OCI-M1 (cell line): ENCODE data around the gene KCNMB2.

ENCODE experiments used
- DNase-seq: peaks from one replicate; lab custom pipeline; 2025; lab: John Stamatoyannopoulos, UW

Gene KCNMB2

DNA sequence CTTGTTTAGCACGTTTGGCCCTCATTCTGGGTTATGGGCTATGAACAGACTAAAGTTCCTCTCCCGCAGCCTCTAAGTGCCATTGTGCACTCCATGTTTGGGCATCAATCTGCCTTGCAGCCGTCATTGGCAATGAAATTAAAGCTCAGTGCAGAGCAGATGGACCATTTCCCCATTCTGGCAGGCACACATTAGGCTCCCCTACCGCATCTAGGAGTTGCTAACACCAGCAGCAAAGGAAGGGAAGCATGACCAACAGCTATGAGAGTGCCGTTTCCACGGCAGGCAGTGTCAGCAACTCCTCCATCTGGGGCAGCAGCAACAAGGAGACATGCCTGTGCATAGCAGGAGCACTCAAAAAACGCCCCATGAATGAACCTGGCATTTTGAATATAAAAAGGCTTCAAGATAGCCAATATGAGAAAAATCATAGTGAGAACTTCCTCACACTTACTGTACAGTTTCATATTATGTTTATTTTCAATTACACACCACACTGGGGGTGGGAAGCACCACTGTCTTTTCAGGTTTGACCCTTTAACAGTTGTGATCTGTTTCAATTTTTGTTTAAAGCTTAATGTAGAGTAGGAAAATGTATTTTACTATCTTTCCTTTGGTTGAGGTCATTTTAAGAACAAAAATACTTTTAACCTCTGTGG is 218.7 kb downstream of the KCNMB2 start:
- DNase-seq, result no peak

DNA sequence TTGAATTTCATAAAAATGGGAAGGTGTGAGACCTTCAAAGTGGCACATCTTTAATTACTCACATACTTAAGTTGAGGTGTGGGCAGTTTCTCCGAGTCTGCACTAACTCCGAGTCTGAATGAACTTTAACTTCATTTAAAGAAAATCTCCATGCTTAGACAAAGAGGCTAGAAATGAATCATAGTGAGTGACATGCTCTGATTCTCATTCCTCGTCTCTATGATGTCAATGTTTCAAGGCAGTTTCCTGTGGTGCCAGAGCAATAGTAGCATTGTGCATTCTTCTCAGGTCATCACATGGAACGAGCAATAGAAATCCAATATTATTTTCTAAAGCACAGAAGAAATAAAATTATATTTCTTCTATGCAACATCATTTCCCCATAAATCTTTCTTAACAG is 224.8 kb downstream of the KCNMB2 start:
- no peak for DNase-seq

DNA sequence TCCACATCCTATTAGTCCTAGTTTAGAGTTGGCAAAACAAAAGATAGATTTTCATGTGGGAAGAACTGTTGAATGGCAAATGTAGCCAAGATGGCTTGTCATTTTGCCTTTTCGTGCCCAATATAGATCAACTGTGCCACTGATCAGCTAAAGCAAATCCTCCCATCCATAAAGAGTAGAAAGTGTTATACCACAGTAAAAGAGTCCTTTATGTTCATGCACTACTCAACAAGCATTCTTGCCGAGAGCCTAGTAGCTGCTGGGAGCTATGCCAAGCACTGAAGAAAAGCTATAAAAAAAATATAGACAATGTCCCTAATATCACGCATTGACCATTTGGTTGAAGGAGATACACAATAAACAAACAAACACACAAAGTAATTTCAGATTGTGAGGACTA is 225.2 kb downstream of the KCNMB2 start:
- DNase-seq, result no peak

DNA sequence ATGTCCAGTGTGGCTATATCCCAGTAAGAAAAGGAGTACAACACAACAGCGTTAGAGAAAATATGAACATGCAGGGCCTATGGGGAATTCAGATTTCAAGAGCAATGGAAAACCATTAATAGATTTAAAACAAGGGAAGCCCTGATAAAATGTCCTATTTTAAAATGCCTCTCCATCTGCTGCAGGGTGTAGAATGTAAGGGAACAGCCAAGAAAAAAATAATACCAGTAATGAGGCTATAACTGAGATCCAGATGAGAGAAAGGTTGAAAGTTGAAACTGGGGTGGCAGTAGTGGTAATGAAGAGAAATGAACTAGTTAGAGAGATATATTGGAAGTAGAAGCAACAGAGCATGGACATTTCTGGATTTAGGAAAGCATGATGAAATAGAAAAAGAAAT is 226.1 kb downstream of the KCNMB2 start:
- DNase-seq, result no peak

DNA sequence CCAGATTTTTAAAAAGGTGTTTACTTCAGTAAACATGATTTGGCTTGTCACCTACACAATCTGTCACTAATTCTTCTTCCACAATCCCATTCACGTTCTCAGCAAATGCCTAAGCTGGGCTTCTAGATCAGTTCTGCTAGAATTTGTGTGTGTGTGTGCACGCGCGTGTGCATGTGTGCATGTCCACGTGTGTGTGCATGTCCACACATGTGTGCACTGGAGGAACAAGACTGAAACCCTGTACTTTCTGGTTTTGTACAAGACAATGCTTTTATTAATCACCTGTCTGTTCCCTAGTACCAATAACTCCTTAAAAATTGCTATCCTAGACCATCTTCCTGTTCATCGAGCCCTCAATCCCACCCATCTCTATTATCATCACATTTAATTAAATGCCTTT is 229.2 kb downstream of the KCNMB2 start:
- DNase-seq, result no peak

DNA sequence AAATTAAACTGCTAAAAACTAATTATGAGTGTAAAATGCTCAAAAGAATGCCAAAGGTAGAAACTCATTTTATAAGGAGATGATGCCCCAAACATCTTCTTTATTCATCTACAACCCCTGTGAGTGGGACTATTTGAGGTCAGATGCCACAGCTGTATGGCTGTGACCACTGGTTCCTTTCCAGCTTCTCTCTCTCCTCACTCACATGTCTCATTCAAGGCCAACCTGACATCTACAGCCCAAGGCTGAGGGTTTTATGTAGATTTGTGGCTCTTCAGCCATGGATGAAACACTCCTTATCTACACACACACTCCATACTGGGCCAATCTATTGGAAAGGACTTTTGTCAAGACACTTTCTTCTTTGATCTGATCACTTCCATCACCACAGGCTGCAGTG is 231.3 kb downstream of the KCNMB2 start:
- DNase-seq, result peak; percentile 67

DNA sequence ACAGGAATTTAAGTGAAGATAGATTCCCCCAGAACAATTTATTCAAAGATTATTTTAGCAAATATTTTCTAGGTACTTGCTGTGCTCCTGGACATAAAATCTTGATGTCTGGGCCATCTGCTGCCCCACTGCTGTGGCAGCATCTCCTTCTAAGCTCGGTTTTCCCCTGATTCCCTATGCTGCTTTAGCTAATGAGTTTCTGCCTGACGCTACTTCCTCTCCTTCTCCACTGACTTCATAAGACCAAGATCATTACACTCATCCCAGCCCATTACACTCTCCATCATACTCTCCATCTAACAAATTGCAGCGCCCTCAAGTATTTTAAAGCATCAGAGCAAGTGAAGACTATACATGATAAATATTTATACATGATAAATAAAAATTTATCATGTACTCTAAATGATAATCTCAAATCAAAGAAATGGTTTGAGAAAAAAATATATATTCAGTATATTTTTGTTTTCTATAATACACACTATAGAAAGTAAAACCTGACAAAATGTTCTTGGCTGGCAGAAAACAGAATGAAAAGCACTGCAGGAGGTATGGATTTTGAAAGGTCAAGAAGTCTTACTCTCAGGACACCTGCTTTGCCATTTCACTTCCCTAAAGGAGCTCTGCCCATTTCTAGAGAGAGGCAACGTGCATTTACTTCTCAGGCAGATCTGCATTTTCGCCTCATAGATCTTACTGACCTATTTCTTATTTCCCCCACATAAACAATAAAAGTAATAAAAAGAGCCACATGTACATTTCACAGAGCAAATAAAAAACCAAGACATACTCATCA is 232.0 kb downstream of the KCNMB2 start:
- no peak for DNase-seq

DNA sequence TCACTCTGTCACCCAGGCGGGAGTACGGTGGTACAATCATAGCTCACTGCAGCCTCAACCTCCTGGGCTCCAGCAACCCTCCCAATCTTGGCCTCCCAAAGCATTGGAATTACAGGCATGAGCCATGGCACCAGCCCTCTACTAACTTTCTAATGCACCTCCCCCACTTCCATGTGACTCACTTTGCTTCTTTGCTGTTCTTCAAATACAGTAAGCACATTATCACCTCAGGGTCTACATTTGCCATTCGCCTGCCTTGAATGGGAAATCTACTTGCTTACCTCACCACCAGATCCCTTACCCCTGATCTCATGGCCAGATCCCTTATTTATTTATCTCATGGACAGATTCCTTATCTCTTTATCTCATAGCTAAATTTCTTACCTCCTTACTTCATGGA is 235.3 kb downstream of the KCNMB2 start:
- DNase-seq, result no peak

DNA sequence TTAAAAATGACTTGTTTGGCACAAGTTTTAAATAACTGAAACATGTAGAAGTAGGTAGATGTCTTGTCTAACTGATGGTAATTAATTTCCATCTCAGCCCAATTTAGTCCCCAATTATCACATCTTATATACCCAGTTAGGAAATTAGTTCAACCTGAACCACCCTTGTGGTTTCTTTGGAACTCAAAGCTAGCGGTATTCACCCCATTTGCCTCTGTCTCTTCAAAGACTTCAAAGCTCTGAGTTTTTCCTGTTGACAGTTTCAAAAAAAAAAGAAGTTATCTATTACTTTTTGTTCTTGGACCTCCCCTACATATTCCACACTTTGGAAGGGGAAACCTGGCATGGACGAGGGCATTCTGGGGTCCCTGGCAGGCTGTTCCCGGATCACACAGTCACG is 236.5 kb downstream of the KCNMB2 start:
- no peak for DNase-seq

DNA sequence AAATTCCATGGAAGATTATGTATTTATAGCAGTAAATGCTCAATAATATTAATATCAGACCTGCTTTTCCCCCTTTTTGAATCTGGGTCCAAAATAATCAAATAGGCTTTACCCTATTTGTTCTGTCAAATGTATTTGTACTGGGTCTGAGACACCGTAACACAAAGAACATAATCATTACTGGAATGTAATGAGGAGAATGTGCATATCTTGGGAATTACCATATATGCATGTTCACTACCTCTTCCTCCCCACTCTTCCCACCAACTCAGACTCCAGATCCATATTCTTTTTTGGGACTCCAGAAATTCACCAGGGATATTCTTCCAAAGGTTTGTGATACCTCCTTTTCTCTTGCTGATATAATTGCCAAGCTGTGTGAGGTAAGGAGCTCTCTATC is 237.1 kb downstream of the KCNMB2 start:
- DNase-seq, result no peak

DNA sequence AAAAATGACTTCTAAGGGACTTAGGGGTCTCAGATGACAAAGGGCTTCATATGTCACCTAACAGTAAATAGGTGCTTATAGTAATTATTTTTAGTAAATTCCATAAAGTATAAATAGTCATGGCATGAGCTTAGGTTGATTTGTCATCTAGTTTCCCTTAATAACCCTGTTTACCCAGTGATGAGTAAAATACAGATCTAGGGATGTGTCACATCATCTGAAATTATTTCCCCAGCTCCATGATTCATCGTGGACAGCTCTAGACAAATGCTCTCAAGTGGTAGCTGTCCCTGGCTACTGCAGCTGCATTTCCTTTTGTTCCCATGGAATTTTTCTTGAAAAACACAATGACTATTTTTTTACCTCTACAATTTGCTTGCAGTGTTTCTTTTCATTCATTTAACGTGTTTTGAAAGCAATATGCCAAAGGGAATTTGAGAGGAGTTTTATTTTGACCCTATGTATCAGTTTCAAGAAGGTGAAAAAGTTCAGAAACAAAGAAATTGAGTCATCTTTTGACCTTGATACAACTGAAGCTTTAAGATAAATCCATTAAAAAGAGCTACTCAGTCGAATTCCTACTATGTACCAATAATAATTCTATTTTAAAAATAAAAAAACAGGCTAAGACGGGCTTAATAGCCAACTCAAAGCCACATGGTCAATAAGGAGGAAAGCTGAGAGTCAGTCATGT is 241.6 kb downstream of the KCNMB2 start:
- no peak for DNase-seq

DNA sequence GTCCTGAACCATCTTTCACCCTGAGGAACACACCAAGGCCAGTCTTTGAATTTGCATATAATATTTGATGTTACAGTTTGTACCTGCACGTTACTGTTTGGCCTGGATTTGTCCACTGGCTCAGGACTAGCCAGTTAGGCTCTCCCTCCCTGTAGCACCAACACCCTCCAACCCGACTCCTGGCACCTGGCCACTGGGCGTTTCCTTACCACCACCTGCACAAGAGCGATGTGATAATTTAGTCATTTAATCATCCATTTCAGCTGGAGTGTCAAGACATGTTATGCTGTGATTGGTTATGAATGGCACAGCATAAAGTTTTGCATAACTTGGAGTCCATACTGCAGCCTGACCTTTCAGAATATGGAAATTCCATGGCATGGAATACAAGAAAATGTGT is 242.4 kb downstream of the KCNMB2 start:
- DNase-seq, result no peak

DNA sequence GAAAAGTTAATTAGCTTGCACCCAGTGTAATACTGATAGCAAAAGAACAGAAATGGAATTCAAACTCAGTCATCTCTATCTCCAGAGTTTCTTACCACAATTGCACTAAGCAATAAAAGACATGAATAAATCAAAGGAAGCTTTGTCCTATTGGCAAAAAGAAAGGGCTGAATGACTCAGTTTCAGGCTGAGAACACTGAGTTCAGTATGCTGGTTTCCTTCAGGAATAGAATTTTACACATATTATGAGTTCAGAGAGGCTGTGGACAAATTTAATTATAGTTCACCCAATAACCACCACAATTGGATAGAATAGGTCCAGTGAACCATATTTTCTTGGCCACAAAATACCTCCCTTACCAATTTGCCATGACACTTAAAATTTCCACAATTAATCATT is 249.7 kb downstream of the KCNMB2 start:
- DNase-seq, result no peak

DNA sequence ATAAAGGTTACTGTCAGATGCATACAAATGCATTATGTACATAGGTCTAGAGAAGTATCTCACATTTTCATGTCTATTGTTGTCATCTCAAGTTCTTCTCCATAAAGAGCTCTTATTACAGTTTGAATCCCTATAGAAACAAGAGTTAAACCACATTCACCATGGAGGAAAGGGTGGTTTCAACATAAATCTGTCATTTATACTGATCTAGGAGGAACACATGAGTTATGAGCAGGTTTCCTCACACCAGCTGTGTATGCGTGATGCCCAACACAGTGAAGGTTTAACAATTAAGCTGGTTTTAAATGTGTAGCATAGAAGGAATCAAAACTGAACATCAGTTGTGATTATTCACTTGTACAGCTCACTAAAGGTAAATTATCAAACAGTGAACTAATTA is 251.7 kb downstream of the KCNMB2 start:
- DNase-seq, result peak; percentile 1

DNA sequence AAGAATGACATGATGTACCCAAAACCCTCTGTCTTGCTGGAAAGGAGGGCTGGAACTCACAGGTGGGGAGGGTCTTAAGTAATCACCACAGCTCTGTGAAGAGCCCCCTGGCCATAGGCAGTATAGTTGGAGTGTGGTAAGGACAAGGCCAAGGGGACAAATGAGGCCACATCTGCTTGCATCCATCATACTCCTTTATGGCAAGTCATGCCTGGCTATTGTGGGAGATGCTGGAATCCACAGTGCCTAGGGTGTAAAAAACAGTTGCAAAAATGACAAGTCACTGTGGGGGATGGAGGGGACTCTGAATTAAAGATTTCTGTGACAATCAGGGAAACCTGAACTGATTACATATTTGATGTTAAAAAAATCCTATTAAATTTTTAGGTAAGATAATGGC is 258.5 kb downstream of the KCNMB2 start:
- no peak for DNase-seq

DNA sequence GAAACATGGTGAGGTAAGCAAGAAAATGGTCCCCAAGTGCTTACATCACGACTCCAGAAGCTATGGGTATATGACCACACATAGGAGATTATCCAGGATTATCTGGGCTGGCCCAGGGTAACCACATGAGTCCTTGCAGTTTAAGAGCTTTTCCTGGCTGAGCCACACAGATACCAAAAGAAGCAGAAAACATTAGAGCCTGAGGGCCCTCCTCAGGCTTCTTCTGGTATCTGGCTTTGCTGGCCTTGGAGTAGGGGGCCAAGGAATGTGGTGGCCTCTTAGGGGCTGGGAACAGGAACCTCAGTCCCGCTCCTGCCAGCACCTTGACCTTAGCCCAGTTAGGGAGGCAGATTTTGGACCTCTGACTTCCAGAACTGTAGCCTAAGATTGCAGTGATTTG is 259.1 kb downstream of the KCNMB2 start:
- peak; percentile 2 for DNase-seq

DNA sequence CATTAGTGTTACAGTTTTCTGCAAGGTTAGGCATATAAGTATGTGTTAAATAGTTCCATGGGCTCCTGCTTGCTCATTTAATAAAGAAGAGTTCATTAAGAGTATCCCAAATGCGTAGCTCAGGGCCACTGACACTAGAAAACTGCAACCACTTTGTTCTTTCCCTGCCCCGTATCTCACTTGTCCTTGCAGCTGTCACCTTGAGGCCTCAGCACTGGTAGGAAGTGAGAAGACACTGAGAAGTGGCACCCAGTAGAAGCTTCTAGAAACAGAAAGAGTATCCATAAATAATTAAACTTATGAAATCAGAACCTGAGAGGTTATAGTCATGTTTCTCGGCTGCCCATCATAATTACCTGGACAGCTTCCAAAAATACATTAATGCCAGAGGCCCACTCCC is 266.0 kb downstream of the KCNMB2 start:
- DNase-seq, result no peak

DNA sequence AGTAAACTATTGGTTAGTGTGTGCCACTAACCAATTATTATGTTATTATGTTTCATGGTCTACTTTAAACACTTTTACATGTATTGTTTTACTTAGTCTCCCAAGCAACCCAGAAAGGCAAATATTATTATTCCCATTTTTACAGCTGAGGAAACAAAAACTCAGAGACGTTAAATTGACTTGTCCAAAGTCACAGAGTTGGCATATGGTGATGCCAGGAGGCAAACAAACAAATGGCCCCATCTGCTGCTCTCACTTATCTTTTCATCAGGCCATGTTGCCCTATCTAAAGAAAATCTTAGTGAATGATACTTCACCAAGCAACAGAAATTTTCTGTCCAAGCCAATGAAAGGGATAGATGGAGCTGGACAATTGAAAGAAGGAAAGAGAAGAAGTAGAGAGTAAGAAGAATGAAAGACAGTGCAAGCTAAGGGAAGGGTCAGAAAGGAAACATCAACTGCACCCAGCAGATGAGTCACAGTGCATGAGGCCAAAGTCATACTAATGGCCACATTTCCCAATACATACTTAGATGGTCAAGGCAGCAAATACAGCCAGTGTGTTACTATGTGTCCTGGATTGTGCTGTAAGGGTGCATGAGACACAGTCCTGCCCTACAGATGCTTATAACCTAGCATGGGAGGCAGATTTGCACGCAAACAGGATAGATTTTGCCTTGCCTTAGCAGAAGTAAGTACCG is 266.9 kb downstream of the KCNMB2 start:
- no peak for DNase-seq

DNA sequence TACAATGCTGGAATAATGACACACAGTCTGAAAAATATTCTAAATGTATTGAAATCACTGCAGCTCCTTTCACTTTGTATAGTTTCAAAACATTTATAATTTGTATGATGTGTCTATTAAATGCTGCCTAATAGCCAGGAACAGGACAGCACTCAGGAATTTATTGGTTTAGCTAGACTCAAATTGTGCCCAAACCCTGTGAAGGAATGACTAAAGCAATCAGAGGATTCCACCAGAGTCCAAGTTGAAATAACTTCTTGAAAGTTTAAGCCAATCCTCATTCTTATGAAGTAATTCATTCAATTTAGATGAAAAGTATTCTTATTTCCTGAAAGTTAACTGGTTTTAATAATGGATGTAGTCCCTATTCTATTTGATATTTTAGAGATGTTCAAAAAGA is 268.4 kb downstream of the KCNMB2 start:
- no peak for DNase-seq

DNA sequence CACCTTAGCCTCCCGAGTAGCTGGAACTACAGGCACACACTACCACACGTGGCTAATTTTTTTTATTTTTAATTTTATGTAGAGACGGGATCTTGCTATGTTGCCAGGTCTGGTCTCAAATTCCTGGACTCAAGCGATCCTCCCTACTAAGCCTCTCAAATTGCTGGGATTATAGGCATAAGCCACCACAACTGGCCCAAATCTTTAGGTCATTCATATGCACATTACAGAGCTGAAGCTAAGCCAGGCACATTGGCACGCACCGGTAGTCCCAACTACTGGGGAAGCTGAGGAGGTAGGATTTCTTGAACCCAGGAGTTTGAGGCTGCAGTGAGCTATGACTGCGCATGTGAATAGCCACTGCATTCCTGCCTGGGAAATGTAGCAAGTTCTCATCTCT is 269.5 kb downstream of the KCNMB2 start:
- DNase-seq, result no peak

DNA sequence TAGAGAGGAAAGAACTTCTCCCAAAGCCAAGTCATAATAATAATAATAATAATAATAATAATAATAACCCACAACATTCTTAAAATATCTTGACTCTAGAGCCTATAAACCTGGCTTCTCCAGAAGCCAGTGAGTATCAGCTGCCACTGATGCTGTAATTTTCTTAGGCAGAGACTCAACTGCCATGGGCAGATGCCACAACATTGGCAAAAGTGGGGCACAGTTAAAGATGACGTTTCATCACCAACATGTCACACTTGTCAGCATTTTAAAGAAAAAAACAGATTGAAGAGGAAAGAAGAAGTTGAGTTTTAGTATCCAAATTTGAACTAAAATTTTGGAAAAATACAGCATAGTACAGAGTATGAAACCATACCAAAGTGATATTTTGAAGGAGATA is 270.4 kb downstream of the KCNMB2 start:
- no peak for DNase-seq

DNA sequence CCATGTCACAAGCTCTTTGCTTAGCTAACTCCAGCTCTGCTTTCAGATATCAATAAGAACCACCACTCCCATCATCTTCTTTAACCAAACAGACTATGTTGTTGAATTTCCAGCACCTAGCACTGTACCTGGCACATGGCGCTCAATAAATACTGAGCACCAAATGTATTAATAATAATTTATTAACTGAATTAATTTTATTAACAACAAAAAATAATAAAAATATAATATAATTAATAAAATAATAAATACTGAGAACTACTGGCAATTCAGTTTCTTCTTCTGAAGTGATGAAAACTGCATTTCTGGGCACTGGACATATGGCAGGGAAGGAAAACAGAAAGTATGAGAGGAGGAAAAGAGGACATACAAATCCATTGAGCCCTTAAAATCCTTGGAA is 271.5 kb downstream of the KCNMB2 start:
- no peak for DNase-seq

DNA sequence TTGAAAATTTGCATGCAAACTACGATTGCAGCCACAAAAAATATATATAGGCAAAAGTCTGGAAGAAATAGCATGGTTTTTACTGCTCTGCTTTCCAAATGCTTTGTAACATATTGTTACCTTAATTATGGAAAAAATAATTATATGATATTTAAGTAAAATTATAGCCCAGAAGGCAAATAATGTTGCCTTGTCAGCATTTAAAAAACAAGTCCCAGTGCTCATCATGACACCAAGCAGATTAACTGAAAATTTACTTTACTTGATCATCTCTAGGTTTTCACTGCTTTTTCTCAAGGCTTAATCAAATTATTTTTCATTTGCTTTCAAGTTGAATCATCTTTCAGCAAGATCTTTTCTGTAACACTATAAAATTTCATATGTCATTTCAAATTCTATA is 272.5 kb downstream of the KCNMB2 start:
- no peak for DNase-seq
